Measurements from ENCODE around the gene TMEM212. TPM values are rescaled to one million over a fixed set of nuclear protein-coding genes. Genes with fewer than 3 reads are reported as not detected.

Gene TMEM212
- total and polyA plus RNA-seq, 2 of the 13 experiments (the other 11 are each of a cell fraction or from before 2014, with no cell fraction given), result not detected

DNA sequence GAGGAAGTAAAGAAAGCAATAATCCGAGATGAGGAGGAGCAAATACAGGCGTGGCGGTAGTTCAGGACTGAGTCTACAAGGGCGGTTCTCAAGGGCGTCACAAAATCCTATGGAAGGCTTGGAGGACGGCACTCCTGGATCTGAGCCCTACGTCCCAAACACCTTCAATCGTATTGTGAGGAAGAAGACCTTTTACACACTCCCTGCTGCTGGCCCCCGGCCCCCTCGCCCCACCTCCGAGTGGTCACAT is 33.6 kb upstream of the TMEM212 start (continued):
- TF ChIP-seq KLF12 (CRISPR knock-in tag; IDR thresholded peaks at IDR 0.05; ENCODE audit: borderline replicate concordance), result no peak; the same call in 1 of the 2 replicates
- no peak for TF ChIP-seq RBM39 (IDR thresholded peaks at IDR 0.05; ENCODE audit: low read depth, low read length, poor library complexity, severe bottlenecking)
- TF ChIP-seq SMAD3 (CRISPR knock-in tag; IDR thresholded peaks at IDR 0.05), result no peak
- no peak for TF ChIP-seq CCAR2 (optimal IDR thresholded peaks at IDR 0.05; ENCODE audit: low read depth, low read length)
- no peak for TF ChIP-seq ZNF292 (CRISPR knock-in tag; IDR thresholded peaks at IDR 0.05; ENCODE audit: borderline replicate concordance, low read depth)
- no peak for TF ChIP-seq ZNF484 (CRISPR knock-in tag; IDR thresholded peaks at IDR 0.05; ENCODE audit: borderline replicate concordance, low read depth)
- TF ChIP-seq, protein P1, sequence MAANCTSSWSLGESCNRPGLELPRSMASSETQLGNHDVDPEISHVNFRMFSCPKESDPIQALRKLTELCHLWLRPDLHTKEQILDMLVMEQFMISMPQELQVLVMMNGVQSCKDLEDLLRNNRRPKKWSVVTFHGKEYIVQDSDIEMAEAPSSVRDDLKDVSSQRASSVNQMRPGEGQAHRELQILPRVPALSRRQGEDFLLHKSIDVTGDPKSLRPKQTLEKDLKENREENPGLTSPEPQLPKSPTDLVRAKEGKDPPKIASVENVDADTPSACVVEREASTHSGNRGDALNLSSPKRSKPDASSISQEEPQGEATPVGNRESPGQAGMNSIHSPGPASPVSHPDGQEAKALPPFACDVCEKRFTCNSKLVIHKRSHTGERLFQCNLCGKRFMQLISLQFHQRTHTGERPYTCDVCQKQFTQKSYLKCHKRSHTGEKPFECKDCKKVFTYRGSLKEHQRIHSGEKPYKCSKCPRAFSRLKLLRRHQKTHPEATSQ (CRISPR knock-in tag; IDR thresholded peaks at IDR 0.05; ENCODE audit: borderline replicate concordance), result peak; percentile 93; the same call in 1 of the 2 replicates
- TF ChIP-seq, protein P2, sequence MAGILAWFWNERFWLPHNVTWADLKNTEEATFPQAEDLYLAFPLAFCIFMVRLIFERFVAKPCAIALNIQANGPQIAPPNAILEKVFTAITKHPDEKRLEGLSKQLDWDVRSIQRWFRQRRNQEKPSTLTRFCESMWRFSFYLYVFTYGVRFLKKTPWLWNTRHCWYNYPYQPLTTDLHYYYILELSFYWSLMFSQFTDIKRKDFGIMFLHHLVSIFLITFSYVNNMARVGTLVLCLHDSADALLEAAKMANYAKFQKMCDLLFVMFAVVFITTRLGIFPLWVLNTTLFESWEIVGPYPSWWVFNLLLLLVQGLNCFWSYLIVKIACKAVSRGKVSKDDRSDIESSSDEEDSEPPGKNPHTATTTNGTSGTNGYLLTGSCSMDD (CRISPR knock-in tag; IDR thresholded peaks at IDR 0.05), result no peak
- TF ChIP-seq SYNCRIP (IDR thresholded peaks at IDR 0.05; ENCODE audit: insufficient read depth, low read depth, low read length), result no peak
- no peak for TF ChIP-seq SALL2 (CRISPR knock-in tag; IDR thresholded peaks at IDR 0.05)
- TF ChIP-seq, protein P3, sequence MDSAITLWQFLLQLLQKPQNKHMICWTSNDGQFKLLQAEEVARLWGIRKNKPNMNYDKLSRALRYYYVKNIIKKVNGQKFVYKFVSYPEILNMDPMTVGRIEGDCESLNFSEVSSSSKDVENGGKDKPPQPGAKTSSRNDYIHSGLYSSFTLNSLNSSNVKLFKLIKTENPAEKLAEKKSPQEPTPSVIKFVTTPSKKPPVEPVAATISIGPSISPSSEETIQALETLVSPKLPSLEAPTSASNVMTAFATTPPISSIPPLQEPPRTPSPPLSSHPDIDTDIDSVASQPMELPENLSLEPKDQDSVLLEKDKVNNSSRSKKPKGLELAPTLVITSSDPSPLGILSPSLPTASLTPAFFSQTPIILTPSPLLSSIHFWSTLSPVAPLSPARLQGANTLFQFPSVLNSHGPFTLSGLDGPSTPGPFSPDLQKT (CRISPR knock-in tag; IDR thresholded peaks at IDR 0.05; ENCODE audit: borderline replicate concordance), result no peak
- TF ChIP-seq ZNF75D (CRISPR knock-in tag; IDR thresholded peaks at IDR 0.05; ENCODE audit: borderline replicate concordance), result no peak
- TF ChIP-seq ZNF766 (CRISPR knock-in tag; IDR thresholded peaks at IDR 0.05; ENCODE audit: borderline replicate concordance), result no peak
- TF ChIP-seq, protein P4, sequence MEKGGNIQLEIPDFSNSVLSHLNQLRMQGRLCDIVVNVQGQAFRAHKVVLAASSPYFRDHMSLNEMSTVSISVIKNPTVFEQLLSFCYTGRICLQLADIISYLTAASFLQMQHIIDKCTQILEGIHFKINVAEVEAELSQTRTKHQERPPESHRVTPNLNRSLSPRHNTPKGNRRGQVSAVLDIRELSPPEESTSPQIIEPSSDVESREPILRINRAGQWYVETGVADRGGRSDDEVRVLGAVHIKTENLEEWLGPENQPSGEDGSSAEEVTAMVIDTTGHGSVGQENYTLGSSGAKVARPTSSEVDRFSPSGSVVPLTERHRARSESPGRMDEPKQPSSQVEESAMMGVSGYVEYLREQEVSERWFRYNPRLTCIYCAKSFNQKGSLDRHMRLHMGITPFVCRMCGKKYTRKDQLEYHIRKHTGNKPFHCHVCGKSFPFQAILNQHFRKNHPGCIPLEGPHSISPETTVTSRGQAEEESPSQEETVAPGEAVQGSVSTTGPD (CRISPR knock-in tag; IDR thresholded peaks at IDR 0.05), result no peak
- no peak for TF ChIP-seq EHMT2 (IDR thresholded peaks at IDR 0.05; ENCODE audit: borderline replicate concordance, low read depth, low read length)
- no peak for TF ChIP-seq RBFOX2 (IDR thresholded peaks at IDR 0.05; ENCODE audit: low read depth, low read length)
- TF ChIP-seq, protein P5, sequence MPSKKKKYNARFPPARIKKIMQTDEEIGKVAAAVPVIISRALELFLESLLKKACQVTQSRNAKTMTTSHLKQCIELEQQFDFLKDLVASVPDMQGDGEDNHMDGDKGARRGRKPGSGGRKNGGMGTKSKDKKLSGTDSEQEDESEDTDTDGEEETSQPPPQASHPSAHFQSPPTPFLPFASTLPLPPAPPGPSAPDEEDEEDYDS (CRISPR knock-in tag; IDR thresholded peaks at IDR 0.05), result peak; percentile 90
- no peak for TF ChIP-seq ZNF773 (CRISPR knock-in tag; IDR thresholded peaks at IDR 0.05; ENCODE audit: borderline replicate concordance)
- no peak for TF ChIP-seq NBN (conservative IDR thresholded peaks at IDR 0.05)
- TF ChIP-seq MTA3 (CRISPR knock-in tag; IDR thresholded peaks at IDR 0.05), result no peak
- TF ChIP-seq, protein P6, sequence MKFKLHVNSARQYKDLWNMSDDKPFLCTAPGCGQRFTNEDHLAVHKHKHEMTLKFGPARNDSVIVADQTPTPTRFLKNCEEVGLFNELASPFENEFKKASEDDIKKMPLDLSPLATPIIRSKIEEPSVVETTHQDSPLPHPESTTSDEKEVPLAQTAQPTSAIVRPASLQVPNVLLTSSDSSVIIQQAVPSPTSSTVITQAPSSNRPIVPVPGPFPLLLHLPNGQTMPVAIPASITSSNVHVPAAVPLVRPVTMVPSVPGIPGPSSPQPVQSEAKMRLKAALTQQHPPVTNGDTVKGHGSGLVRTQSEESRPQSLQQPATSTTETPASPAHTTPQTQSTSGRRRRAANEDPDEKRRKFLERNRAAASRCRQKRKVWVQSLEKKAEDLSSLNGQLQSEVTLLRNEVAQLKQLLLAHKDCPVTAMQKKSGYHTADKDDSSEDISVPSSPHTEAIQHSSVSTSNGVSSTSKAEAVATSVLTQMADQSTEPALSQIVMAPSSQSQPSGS (CRISPR knock-in tag; IDR thresholded peaks at IDR 0.05), result no peak
- TF ChIP-seq RARA (CRISPR knock-in tag; IDR thresholded peaks at IDR 0.05), result no peak
- no peak; the same call in 1 of the 2 replicates for TF ChIP-seq TCF7 (IDR thresholded peaks at IDR 0.05; ENCODE audit: low read depth)
- TF ChIP-seq HIVEP1 (CRISPR knock-in tag; IDR thresholded peaks at IDR 0.05), result no peak
- TF ChIP-seq ZNF34 (CRISPR knock-in tag; IDR thresholded peaks at IDR 0.05; ENCODE audit: borderline replicate concordance), result no peak
- TF ChIP-seq ZNF326 (CRISPR knock-in tag; IDR thresholded peaks at IDR 0.05; ENCODE audit: borderline replicate concordance), result no peak

Data from HepG2 (cell line).